Heart right ventricle (tissue), 16 donors: ENCODE measurements around the gene ENTPD1. TPM values are rescaled to one million over a fixed set of nuclear protein-coding genes. Genes with fewer than 3 reads are reported as not detected.
"Not testable (repeated sequence)": the region's sequence is repeated elsewhere in the genome, so short reads cannot be mapped to it uniquely, and the experiment has no call there.

Experiments used
- ATAC-seq, 8 donors: fragments of 200-7000 bp; cut with Tn5 transposase; one replicate each; pipeline ENCODE4 v1.9.1; 2020; ENCODE audit warnings: mild to moderate bottlenecking in 8 of 8, moderate library complexity in 8 of 8, moderate number of reproducible peaks in 1 of 8
- DNase-seq, 2 donors: peaks; one replicate each; pipeline ENCODE4 v3.0.0-alpha.2; 2020
- H3K27ac ChIP-seq, 10 donors: fragments of 200-600 bp; sonication (generic) in 2 of 10; one replicate each; pipeline versions ENCODE4 v1.5.0 to v1.8.0; 2020 to 2022; ENCODE audit warnings: mild to moderate bottlenecking in 3 of 10
- H3K27me3 ChIP-seq, 7 donors: fragments of 200-600 bp; one replicate each; pipeline ENCODE4 v1.8.0; 2021 to 2022; ENCODE audit warnings: mild to moderate bottlenecking in 2 of 7
- H3K36me3 ChIP-seq, 9 donors: fragments of 200-600 bp; sonication (generic) in 1 of 9; one replicate each; pipeline versions ENCODE4 v1.5.0 to v1.8.0; 2020 to 2022; ENCODE audit warnings: mild to moderate bottlenecking in 2 of 9
- H3K4me1 ChIP-seq, 9 donors: fragments of 200-600 bp; sonication (generic) in 1 of 9; one replicate each; pipeline versions ENCODE4 v1.5.0 to v1.8.0; 2020 to 2022; ENCODE audit warnings: mild to moderate bottlenecking in 4 of 9
- H3K4me3 ChIP-seq, 10 donors: fragments of 200-600 bp; sonication (generic) in 2 of 10; one replicate each; pipeline versions ENCODE4 v1.5.0 to v1.8.0; 2020 to 2022; ENCODE audit warnings: mild to moderate bottlenecking in 7 of 10, moderate library complexity in 2 of 10
- H3K9me3 ChIP-seq, 11 donors: fragments of 200-600 bp in 10 of 11; sonication (generic) in 2 of 11; one replicate each; pipeline versions ENCODE4 v1.5.0 to v1.8.0; 2013 to 2022; ENCODE audit warnings: mild to moderate bottlenecking in 2 of 11, control low read depth in 1 of 11, moderate library complexity in 1 of 11
- WGBS, 2 donors: extraction: QIAGEN DNeasy Blood & Tissue Kit; methylation state at CpG; one replicate each; pipeline ENCODE4 v1.1.7; 2013; ENCODE audit warnings: inconsistent platforms in 1 of 2; 5-methylcytosine and 5-hydroxymethylcytosine counted together
- intact Hi-C, 10 donors: fragments of 100-400 bp; cut with DNase I; formaldehyde crosslinking; loops; one replicate each; pipeline versions ENCODE4 v1.11.1 to v1.14.2; 2022
- polyA plus RNA-seq, 2 donors: library from polyadenylated mRNA; stranded (reverse); fragments of 200-250 nt; gene quantifications; one replicate each; pipeline ENCODE4 v1.2.3, GENCODE V29; 2013
- total RNA-seq, 10 donors: library from RNA; stranded (reverse); fragmentation: NEBNext Ultra II Directional in 3 of 10; extraction: Animal tissue kit (Norgen Biotek cat#: 25700) in 3 of 10; gene quantifications; one replicate each; pipeline versions ENCODE4 v1.2.1 to v1.2.4, GENCODE V29; 2021 to 2023
- TF ChIP-seq, protein P1 (sequence below), 9 donors: fragments of 200-600 bp; sonication (generic) in 2 of 9; IDR thresholded peaks; one replicate each; pipeline versions ENCODE4 v1.5.0 to v1.8.0; 2021 to 2022; ENCODE audit warnings: antibody characterized with exemption in 9 of 9, mild to moderate bottlenecking in 5 of 9, moderate library complexity in 1 of 9
- donor health status: Arrhythmogenic right ventricular cardiomyopathy.
- donor health status: ischemic (EF 13 %, LVEDD 7.1; RV severe dilation, severe dysfunction).
- donor health status: healthy with polysubstance abuse.
- donor health status: DM: no; HTN: yes; CAD: no.
- donor health status: DM: no; HTN: no; CAD: no.
- donor health status: ischemic (EF 25% LVEDD 6.9; RV normal size, moderate dysfunction).
- donor health status: ischemic (EF 25% LVEDD 5.7; RV mildly dilated, moderate dysfunction).
- donor health status: healthy.
- donor health status: DM: yes; HTN: yes; CAD: no.
- donor health status: Ischemic cardiomyopathy.
- donor health status: ischemic (EF 35%, LVEDD 5.7; RV mildly dilated, moderate dysfunction).
- donor health status: nonischemic (EF 11% LVEDD 7.7; RV severe dilation, severe dysfunction).
- donor health status: DM: yes; HTN: yes; CAD: no.
- donor health status: PGD.
- donor health status: ischemic (EF 29% LVEDD 5.4; RV normal size, mild dysfunction).
- donor health status: nonischemic (EF 23%, LVEDD 6.1; RV moderate dilation, normal function).

The ENTPD1 gene
- total and polyA plus RNA-seq, 12 donors = 4.2 to 13.0 (median 9.1) TPM

DNA sequence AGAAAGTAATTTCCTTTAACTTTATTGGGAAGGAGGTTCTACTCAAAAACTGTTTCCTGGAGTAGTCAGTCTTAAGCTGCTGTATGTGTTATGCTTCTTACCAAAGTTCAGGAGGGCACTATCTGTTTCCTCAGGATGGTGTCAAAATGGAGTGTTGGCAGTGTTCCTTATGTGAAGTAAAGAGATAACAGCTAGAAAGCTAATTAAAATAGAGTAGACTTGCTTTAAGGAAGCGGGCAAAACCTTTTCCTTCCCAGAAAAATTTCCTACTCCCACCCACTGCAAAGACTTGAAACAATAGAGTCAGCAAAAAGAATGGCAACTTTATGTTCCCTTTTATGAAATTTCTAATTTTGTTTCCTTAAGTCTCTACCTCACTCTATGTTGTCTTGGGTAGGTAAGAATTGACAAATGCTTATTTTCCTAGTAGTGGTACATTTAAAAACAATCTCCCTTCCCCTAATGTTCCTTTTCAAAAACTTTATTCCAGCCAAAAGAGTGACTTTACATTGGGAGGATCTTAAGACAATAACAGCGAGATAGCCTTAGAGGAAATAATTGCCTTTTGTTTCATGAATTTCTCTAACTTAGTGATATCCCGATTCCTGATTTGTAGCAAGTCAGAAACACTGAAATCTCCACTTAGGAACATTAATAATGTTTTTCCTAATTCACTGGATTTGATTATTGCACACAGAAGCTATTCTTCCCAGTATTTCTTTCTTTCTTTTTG is 26.5 kb upstream of the ENTPD1 start:
- TF ChIP-seq, protein P1, sequence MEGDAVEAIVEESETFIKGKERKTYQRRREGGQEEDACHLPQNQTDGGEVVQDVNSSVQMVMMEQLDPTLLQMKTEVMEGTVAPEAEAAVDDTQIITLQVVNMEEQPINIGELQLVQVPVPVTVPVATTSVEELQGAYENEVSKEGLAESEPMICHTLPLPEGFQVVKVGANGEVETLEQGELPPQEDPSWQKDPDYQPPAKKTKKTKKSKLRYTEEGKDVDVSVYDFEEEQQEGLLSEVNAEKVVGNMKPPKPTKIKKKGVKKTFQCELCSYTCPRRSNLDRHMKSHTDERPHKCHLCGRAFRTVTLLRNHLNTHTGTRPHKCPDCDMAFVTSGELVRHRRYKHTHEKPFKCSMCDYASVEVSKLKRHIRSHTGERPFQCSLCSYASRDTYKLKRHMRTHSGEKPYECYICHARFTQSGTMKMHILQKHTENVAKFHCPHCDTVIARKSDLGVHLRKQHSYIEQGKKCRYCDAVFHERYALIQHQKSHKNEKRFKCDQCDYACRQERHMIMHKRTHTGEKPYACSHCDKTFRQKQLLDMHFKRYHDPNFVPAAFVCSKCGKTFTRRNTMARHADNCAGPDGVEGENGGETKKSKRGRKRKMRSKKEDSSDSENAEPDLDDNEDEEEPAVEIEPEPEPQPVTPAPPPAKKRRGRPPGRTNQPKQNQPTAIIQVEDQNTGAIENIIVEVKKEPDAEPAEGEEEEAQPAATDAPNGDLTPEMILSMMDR (IDR thresholded peaks at IDR 0.05) = no peak
- 49 to 57% methylated on average over 3 of the region's 3 CpGs for WGBS, 2 donors
- ATAC-seq (peak; percentile 42 to 88 (median 78)), DNase-seq (no peak)
- H3K36me3 ChIP-seq = no peaks in the 10 kb centered on the region
- peaks cover 0 to 33% (median 13%) of the 10 kb centered on the region in 9 donors for H3K4me1 ChIP-seq
- peaks cover 0 to 28% (median 12%) of the 10 kb centered on the region in 11 donors for H3K9me3 ChIP-seq
- H3K4me3 ChIP-seq = no peak overlapping the region
- intact Hi-C loops = no loop called here
- peak overlapping the region; percentile 1 to 83 (median 54) for H3K27ac ChIP-seq
- H3K27me3 ChIP-seq = peaks cover 0 to 5% (median 0%) of the 10 kb centered on the region in 7 donors

DNA sequence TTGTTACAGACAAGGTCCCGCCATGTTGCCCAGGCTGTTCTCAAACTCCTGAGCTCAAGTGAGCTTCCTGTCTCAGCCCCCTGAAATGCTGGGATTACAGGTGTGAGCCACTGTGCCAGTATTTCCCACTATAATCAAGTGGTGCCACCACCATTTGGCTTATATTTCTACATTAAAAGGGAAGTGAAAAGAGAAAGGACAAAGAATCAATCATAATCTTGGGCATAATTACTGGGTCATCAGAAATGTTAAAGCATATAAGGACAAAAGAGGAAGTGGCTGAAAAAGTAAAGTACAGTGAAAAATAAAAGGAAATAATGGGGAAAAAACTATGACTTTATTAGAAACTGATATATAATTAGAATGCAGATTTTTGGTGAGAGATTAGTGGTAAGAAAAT is 25.7 kb upstream of the ENTPD1 start:
- Histone ChIP-seq H3K4me1 (peaks cover 0 to 33% (median 13%) of the 10 kb centered on the region in 9 donors), H3K9me3 (peaks cover 0 to 23% (median 9%) of the 10 kb centered on the region in 11 donors), H3K27ac (peak overlapping the region; percentile 1 to 83 (median 54)), H3K36me3 (no peaks in the 10 kb centered on the region), H3K27me3 (peaks cover 0 to 5% (median 0%) of the 10 kb centered on the region in 7 donors), H3K4me3 (no peak overlapping the region)
- 89 to 91% methylated on average over 1 of the region's 1 CpG for WGBS, 2 donors
- ATAC-seq (peak in 2 of 8 donors; percentile 17 to 22), DNase-seq (no peak)
- TF ChIP-seq, protein P1 (IDR thresholded peaks at IDR 0.05) = no peak
- intact Hi-C loops = no loop called here

GRCh38 chr10:95732907-95733306 is 23.1 kb upstream of the ENTPD1 start:
- 87 to 95% methylated on average over 6 of the region's 6 CpGs for WGBS, 2 donors
- Histone ChIP-seq H3K9me3 (peaks cover 0 to 23% (median 9%) of the 10 kb centered on the region in 11 donors), H3K4me1 (peaks cover 0 to 33% (median 13%) of the 10 kb centered on the region in 9 donors)
- DNase-seq, H3K27me3 ChIP-seq, H3K27ac ChIP-seq, H3K36me3 ChIP-seq, intact Hi-C loops, H3K4me3 ChIP-seq, ATAC-seq: not testable (repeated sequence)

GRCh38 chr10:95739056-95739455 is 16.9 kb upstream of the ENTPD1 start:
- Histone ChIP-seq H3K36me3 (no peaks in the 10 kb centered on the region), H3K4me1 (peaks cover 0 to 34% (median 25%) of the 10 kb centered on the region in 9 donors), H3K27ac (no peak overlapping the region), H3K4me3 (no peak overlapping the region), H3K9me3 (peaks cover 0 to 8% (median 0%) of the 10 kb centered on the region in 11 donors), H3K27me3 (no peaks in the 10 kb centered on the region)
- intact Hi-C loops = no loop called here
- TF ChIP-seq, protein P1 (IDR thresholded peaks at IDR 0.05) = no peak
- DNase-seq (no peak), ATAC-seq (no peak)
- 90 to 94% methylated on average over 3 of the region's 3 CpGs for WGBS, 2 donors
